ENCODE results near the gene LRRC56.
"Not testable (repeated sequence)": the region's sequence is repeated elsewhere in the genome, so short reads cannot be mapped to it uniquely, and the experiment has no call there.

LRRC56 gene

DNA sequence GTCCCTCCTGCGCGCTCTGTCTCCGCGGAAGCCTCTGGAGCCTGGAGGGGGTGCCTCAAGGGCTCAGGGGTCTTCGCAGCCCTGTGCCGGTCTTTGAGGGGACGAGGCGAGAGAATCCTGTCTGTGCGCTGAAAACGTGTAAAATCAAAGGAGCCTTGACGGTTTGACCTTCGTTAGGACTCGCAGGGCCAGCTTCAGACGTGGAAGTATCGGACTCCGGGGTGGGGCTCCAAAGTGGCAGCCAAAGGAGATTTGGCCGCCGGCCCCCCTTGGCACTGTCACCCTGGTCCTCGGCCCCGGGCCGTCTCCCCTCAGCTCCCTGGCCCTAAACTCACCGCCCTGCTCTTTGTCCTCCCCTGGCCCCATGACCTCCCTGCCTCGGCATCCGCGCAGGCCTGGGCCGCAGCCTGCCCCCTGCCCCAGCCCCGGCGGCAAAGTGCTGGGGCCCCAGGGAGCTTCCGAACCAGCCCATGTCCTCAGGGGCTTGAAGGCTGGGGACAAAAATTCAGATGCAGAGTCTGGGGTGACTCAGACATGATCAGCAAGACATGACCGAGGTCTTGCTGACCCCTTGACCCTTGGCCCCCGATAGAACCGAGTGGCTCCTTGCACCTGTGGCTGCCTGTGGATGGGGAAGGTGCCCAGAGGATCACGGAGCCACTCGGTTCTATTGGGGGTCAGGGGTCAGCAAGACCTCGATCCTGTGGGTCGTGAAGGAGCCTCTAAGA lies 32.0 kb downstream of the LRRC56 start:
- H3K9me3 Mint-ChIP-seq = no peaks in the 10 kb centered on the region
- peaks cover 53% of the 10 kb centered on the region for H3K27me3 Mint-ChIP-seq
- H3K27ac Mint-ChIP-seq = peak overlapping the region; percentile 83
- intact Hi-C loops (cut with micrococcal nuclease) = no loop called here
- peak overlapping the region; percentile 82 for H3K4me3 Mint-ChIP-seq
- H3K4me1 Mint-ChIP-seq (ENCODE audit: low read depth) = peaks cover 12% of the 10 kb centered on the region
- peaks cover 20% of the 10 kb centered on the region for H3K36me3 Mint-ChIP-seq (ENCODE audit: low read depth)

DNA sequence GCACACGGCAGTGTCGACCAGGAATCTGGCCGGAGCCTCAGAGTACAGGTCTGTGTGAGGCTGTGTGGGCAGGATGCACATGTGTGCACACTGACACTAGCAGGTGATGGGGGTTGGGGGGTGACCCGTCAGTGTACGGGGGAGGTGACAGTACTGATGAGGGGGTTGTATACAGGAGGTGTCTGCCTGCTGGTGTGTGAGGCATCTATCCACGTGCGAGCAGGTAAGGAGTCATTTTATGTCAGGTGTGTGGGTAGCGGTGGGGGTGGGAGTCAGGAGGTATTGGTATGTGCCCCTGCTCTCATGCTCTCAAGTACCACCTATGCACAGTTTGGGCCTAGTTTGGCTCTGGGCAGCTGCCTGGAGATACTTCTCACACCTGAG lies 34.5 kb downstream of the LRRC56 start:
- intact Hi-C loops (cut with micrococcal nuclease) = no loop called here
- H3K36me3 Mint-ChIP-seq (ENCODE audit: low read depth) = peaks cover 15% of the 10 kb centered on the region
- H3K27ac Mint-ChIP-seq = no peak overlapping the region
- no peaks in the 10 kb centered on the region for H3K9me3 Mint-ChIP-seq
- no peak overlapping the region for H3K4me3 Mint-ChIP-seq
- H3K27me3 Mint-ChIP-seq = peaks cover 63% of the 10 kb centered on the region
- H3K4me1 Mint-ChIP-seq (ENCODE audit: low read depth) = peaks cover 19% of the 10 kb centered on the region

DNA sequence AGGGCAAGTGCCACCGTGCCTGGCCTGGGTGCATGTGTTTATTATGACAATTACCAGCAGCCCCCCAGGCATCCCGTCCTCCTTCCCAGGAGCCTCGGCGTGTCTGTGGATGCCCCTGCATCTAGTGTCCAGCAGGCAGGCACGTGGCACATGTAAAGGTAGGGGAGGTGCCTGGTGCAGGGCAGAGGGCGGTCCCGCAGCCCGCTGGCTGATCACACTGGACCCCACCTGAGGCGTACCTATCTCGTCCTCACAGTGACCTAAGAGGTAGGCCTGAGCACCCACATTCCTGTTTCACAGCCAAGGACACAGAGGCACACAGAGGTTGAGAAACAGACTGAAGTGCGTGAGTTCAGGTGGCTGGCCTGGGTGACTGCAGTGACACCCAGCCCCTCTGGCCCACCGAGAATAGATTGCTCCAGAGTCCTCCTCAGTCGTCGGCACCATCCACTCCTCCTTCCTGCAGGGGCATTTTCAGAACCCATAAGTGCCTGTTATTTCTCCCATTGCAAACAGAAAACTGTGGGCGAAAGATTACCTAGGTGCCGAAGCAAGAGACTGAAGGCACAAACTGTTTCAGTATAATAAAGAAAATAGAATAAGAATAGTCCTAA lies 35.9 kb downstream of the LRRC56 start:
- Mint-ChIP-seq H3K36me3 (ENCODE audit: low read depth) (peaks cover 9% of the 10 kb centered on the region), H3K4me1 (ENCODE audit: low read depth) (peaks cover 31% of the 10 kb centered on the region), H3K27me3 (peaks cover 53% of the 10 kb centered on the region), H3K9me3 (no peaks in the 10 kb centered on the region), H3K27ac (no peak overlapping the region), H3K4me3 (no peak overlapping the region)
- intact Hi-C loops (cut with micrococcal nuclease) = no loop called here

DNA sequence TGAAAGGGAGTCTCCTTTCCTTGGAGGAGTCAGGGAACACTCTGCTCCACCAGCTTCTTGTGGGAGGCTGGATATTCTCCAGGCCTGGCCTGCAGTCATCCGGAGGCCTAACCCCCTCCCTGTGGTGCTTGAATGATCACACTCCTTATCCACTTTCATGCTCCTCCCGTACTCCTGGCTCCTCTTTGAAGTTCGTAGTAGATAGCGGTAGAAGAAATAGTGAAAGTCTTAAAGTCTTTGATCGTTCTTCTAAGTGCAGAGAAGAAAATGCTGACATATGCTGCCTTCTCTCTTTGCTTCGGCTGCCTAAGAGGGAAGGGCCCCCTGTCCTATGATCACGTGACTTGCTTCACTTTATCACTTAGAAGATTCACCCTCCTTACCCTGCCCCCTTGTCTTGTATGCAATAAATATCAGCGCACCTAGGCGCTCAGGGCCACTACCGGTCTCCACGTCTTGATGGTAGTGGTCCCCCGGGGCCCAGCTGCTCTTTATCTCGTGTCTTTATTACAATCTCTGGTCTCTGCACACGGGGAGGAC lies 36.8 kb downstream of the LRRC56 start:
- intact Hi-C loops (cut with micrococcal nuclease); H3K9me3 Mint-ChIP-seq; H3K27ac Mint-ChIP-seq: not testable (repeated sequence)
- H3K4me1 Mint-ChIP-seq (ENCODE audit: low read depth) = peaks cover 38% of the 10 kb centered on the region
- H3K27me3 Mint-ChIP-seq = peaks cover 51% of the 10 kb centered on the region
- H3K36me3 Mint-ChIP-seq (ENCODE audit: low read depth) = peaks cover 16% of the 10 kb centered on the region
- H3K4me3 Mint-ChIP-seq = peak overlapping the region; percentile 72

DNA sequence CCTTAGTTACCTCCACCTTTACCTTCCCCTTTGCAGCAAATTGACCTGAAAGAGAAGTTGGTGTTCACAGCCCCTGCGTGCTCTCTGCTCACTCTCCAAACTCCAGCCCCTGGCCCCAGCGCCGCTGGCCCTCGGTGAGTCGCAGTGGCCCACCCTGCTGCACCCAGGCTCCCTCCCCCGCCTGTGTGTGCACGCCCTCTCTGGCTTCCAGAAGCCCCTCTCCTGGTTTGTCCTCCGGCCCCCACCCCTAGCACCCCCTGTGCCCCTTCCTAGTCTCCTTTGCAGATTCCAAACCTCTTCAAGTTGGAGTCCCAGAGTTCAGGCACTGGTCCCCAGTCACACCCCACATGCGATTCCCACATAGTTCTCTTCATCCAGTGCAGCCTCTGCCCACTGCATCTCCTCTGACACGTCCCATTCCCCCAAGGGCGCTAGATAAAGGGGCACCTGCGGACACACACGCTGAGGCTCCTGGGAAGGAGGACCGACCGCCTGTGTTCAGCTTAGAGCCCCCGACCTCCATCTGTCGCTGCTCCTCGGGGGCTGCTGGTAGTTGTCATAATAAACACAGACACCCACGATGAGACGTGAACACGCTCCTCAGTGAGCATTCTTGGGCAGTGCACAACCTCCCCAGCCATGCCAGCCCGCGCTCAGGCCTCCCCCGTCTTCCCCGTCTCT lies 37.4 kb downstream of the LRRC56 start:
- intact Hi-C loops (cut with micrococcal nuclease) = loop anchor here (5.0 kb wide), 1 partner anchor 43 kb away; the partner anchor contains the start of gene IRF7

DNA sequence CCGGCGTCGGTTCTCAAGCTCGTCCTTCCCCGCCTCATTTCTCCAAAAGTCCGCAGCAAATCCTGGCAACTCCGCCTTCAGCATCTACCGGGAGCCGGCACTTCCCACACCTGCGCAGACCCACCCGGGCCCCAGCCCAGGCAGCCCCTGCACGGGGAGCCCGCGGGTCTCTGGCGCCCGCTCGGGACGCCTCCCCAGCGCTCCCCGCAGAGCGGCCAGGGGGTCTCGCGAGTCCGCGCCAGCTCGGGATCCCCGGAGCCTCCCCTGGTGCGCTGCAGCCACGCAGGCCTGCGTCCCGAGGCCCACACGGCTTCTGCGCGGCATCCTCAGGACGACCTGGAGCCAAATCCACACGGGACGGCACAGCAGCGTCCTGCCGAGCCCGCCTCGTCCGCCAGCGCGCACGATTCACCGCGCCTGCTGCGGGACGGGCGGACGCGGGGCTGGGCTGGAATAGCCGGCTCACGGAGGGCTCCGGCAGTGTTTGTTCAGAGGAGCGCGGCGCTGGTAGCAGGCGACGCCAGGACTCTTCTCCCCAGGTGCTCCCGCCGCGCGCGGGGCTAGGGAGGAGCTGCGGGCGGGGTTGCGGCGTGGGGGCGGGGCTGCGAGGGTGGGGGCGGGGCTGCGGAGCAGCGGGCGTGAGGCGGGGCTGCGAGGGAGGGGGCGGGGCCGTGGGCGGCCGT lies 38.1 kb downstream of the LRRC56 start:
- Mint-ChIP-seq H3K4me1 (ENCODE audit: low read depth) (peaks cover 48% of the 10 kb centered on the region), H3K9me3 (no peaks in the 10 kb centered on the region), H3K36me3 (ENCODE audit: low read depth) (peaks cover 21% of the 10 kb centered on the region), H3K27me3 (peaks cover 39% of the 10 kb centered on the region), H3K27ac (peak overlapping the region; percentile 100), H3K4me3 (peak overlapping the region; percentile 72)
- intact Hi-C loops (cut with micrococcal nuclease) = loop anchor here (5.0 kb wide), 1 partner anchor 42 kb away; the partner anchor contains the start of gene IRF7

More for the DNA sequence above, 37.4 kb downstream of the LRRC56 start:
- Mint-ChIP-seq H3K4me1 (ENCODE audit: low read depth) (peaks cover 41% of the 10 kb centered on the region), H3K27ac (peak overlapping the region; percentile 100), H3K36me3 (ENCODE audit: low read depth) (peaks cover 21% of the 10 kb centered on the region), H3K4me3 (peak overlapping the region; percentile 72), H3K9me3 (no peaks in the 10 kb centered on the region), H3K27me3 (peaks cover 46% of the 10 kb centered on the region)

DNA sequence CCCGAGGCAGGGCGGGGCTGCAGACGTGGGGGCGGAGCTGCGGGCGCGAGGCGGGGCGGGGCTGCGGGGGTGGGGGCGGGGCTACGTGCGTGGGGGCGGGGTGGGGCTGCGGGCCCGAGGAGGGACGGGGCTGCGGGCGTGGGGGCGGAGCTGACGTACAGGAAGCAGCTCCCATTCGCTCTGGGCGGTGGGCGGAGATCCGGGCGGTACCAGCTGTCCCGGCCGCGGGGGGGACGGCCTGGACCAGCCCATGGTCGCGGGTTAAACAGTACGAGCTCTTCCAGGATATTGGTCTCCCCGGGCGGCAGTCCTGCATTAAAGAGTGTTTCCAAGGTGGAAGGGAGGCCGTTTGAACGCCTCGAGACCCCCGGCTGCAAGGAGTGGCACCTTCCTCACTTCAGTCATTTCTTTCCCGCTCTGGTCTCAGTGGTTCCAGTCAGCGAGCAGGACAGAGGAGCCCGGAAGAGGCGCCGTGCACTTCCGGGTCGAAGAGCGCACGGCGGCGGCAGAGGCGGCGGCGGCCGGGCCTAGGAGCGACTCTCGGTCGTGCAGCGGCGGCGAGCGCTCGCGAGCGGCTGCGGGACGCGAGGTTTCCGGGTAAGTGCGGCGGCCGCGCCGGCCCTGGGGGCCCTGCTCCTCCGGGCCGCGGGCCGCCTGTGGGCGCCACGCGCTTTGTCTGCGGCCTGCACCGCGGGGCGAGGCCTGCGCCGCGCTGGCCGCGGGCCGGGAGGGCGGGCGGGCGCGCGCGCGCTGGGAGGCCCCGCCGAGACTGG lies 38.9 kb downstream of the LRRC56 start, which contains the start of gene PHRF1:
Gene PHRF1 (plus strand): TSS at position 475 of the 773 bp plus-strand sequence. CDS start 5,043 bp downstream, outside the sequence.
- Mint-ChIP-seq H3K4me3 (peak within 1 kb of the TSS; percentile 96), H3K9me3 (no peaks in the 10 kb centered on the region), H3K27me3 (peaks cover 34% of the 10 kb centered on the region), H3K4me1 (ENCODE audit: low read depth) (peaks cover 53% of the 10 kb centered on the region), H3K27ac (peak within 1 kb of the TSS; percentile 100), H3K36me3 (ENCODE audit: low read depth) (peaks cover 25% of the 10 kb centered on the region)
- intact Hi-C loops (cut with micrococcal nuclease) = loop anchor here (5.0 kb wide), 1 partner anchor 41 kb away; the partner anchor contains the start of gene IRF7

DNA sequence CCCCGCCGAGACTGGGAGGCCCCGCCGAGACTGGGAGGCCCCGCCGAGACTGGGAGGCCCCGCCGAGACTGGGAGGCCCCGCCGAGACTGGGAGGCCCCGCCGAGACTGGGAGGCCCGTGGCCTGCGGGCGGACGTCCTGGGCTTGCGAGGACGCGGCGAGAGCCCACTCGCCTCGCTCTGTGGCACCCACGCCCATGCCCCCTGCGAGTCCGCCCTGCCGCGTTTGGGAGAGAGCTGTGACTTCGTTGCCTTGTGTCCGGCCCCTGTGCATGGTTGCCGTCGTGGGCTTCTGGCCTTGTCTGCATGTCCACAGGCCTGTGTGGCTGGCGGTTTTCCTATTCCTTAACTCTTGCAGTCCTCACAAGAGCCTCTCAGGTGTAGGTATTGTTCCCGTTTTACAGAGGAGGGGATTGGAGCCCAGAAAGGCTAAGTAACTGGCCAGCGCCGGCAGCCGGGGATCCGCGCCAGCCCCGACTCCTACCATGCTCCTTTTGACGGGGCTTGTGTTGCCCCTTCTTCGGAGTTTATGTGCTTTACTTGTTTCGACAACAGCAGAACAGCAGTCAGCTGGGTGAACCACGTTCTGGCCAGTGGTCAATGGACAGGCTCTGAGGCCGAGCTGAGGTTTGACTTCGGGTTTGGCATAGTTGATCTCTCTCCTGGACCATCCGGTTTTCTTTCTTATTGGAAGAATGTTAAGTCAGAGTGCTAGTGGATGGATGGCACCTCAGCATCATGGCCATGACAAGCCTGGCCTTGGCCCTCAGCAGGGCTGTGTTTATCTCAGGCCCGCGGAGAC lies 39.7 kb downstream of the LRRC56 start:
- H3K27me3 Mint-ChIP-seq = peaks cover 29% of the 10 kb centered on the region
- H3K4me1 Mint-ChIP-seq (ENCODE audit: low read depth) = peaks cover 60% of the 10 kb centered on the region
- H3K9me3 Mint-ChIP-seq = no peaks in the 10 kb centered on the region
- H3K27ac Mint-ChIP-seq = peak overlapping the region; percentile 100
- intact Hi-C loops (cut with micrococcal nuclease) = loop anchor here (5.0 kb wide), 1 partner anchor 40 kb away; the partner anchor contains the start of gene IRF7
- H3K4me3 Mint-ChIP-seq = peak overlapping the region; percentile 80
- H3K36me3 Mint-ChIP-seq (ENCODE audit: low read depth) = peaks cover 34% of the 10 kb centered on the region

DNA sequence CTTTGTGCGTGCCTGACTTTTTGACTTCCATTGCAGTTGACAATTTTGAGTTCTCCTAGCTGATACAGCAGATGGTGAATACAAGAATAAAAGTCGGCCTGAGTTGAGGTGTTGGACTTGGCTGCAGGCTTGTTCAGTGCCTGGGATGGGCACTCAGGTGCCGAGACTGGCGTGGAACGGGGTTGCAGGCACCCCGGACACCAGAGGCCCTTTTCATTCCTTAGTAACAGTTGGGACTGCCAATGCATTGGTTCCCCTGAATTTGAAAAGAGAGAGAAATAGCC lies 40.2 kb downstream of the LRRC56 start:
- H3K9me3 Mint-ChIP-seq = no peaks in the 10 kb centered on the region
- H3K4me1 Mint-ChIP-seq (ENCODE audit: low read depth) = peaks cover 60% of the 10 kb centered on the region
- intact Hi-C loops (cut with micrococcal nuclease) = loop anchor here (5.0 kb wide), 1 partner anchor 40 kb away; the partner anchor contains the start of gene IRF7
- peak overlapping the region; percentile 80 for H3K4me3 Mint-ChIP-seq
- H3K27ac Mint-ChIP-seq = peak overlapping the region; percentile 100
- H3K36me3 Mint-ChIP-seq (ENCODE audit: low read depth) = peaks cover 39% of the 10 kb centered on the region
- H3K27me3 Mint-ChIP-seq = peaks cover 25% of the 10 kb centered on the region

DNA sequence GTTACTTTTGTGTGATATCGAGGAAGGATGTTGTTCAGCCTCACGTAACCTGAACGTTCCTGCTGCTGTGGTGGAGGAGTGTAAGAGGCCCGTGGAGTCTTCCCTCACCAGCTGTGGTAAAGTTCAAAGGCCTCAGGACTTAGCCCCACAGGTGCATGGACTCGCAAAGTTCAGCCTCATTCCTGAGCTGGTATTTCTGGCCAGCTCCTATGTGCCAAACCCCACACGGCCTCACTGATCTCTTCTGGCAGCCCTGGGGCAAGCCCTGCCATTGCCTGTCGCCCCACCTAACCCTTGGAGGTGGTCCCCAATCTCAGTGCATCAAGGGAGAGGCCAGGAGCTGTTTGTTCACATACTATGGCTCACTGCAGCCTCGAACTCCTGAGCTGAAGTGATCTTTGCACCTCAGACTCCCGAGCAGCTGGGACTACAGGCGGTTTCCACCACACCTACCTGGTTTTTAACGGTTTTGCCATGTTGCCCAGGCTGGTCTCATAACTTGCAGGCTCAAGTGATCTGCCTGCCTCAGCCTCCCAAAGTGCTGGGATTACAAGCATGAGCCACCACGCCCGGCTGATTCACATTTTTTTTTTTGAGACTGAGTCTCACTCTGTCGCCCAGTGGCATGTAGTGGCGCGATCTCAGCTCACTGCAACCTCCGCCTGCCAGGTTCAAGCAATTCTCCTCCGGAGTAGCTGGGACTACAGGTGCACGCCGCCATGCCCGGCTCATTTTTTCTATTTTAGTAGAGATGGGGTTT lies 41.1 kb downstream of the LRRC56 start:
- Mint-ChIP-seq H3K9me3 (no peaks in the 10 kb centered on the region), H3K27me3 (peaks cover 17% of the 10 kb centered on the region), H3K4me1 (ENCODE audit: low read depth) (peaks cover 60% of the 10 kb centered on the region), H3K36me3 (ENCODE audit: low read depth) (peaks cover 48% of the 10 kb centered on the region), H3K27ac (no peak overlapping the region), H3K4me3 (peak overlapping the region; percentile 80)
- intact Hi-C loops (cut with micrococcal nuclease) = loop anchor here (5.0 kb wide), 1 partner anchor 39 kb away; the partner anchor contains the start of gene IRF7

DNA sequence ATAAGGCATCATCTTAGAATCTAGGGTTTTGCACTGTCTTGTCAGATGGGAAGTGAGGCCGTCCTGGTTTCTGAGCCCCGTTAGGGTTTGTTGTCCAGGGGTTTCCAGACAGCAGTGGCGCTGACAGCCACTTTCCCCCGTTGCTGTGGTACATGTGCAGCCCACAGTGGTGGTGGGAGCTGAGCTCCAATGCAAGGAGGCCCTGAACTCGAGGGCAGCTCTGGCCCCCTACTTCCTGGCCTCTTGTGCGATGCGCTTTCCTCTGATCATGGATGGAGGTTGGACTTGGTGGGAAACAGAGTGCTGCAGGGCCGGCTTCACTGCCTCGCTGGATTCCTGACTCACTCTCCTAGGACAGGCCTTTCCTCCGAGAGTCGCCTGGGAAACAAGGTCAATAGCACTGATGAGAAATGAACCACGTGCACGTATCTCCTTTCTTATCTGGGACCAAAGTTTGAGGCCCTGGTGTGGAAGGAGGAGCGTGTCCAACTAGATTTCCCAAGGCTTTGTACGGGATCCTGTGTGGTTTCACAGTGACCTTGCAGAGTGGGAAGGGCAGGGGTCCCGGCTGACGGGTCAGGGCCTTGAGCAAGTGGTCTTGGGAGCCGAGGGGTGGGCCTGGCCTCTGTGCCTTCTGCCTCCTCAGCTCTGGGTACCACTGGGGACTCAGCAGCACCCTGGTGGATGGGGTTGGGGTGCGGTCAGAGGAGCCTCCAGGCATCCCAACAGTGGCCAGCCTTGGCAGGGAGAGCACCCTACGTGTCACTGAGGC lies 42.7 kb downstream of the LRRC56 start:
- Mint-ChIP-seq H3K27me3 (peaks cover 5% of the 10 kb centered on the region), H3K9me3 (no peaks in the 10 kb centered on the region), H3K4me1 (ENCODE audit: low read depth) (peaks cover 49% of the 10 kb centered on the region), H3K36me3 (ENCODE audit: low read depth) (peaks cover 62% of the 10 kb centered on the region), H3K27ac (peak overlapping the region; percentile 9), H3K4me3 (no peak overlapping the region)
- intact Hi-C loops (cut with micrococcal nuclease) = loop anchor here (5.0 kb wide), 1 partner anchor 37 kb away; the partner anchor contains the start of gene IRF7
